ENCODE results near the gene SSH3.

The SSH3 gene

GRCh38 chr11:67274768-67275605 lies 28.3 kb upstream of the SSH3 start:
- Histone ChIP-seq H3K9me3 (ENCODE audit: insufficient read depth, low read length) (no peaks in the 10 kb centered on the region), H3K9ac (ENCODE audit: insufficient read length, low read depth) (peak overlapping the region; percentile 57), H3K4me3 (ENCODE audit: insufficient read length, low read depth) (no peak overlapping the region), H3K27me3 (ENCODE audit: insufficient read depth, insufficient read length) (no peaks in the 10 kb centered on the region), H3K4me1 (ENCODE audit: insufficient read depth, insufficient read length) (peaks cover 40% of the 10 kb centered on the region), H3K36me3 (ENCODE audit: insufficient read depth, insufficient read length, low read length) (peaks cover 73% of the 10 kb centered on the region)
- no peak for TF ChIP-seq YY1 (IDR thresholded peaks at IDR 0.05; ENCODE audit: insufficient read depth, insufficient read length)
- no peak for TF ChIP-seq ZNF274 (IDR thresholded peaks at IDR 0.05; ENCODE audit: low read depth, low read length)
- TF ChIP-seq SUZ12 (IDR thresholded peaks at IDR 0.05; ENCODE audit: extremely low read depth, insufficient read depth, insufficient read length): no peak
- DNase-seq (ENCODE audit: low read depth, low spot score): no peak

- H3K4me3 ChIP-seq (ENCODE audit: insufficient read length, low read depth): no peak overlapping the region
- no peaks in the 10 kb centered on the region for H3K9me3 ChIP-seq (ENCODE audit: insufficient read depth, low read length)
- H3K27me3 ChIP-seq (ENCODE audit: insufficient read depth, insufficient read length): no peaks in the 10 kb centered on the region
- H3K36me3 ChIP-seq (ENCODE audit: insufficient read depth, insufficient read length, low read length): peaks cover 81% of the 10 kb centered on the region
- no peak for TF ChIP-seq SUZ12 (IDR thresholded peaks at IDR 0.05; ENCODE audit: extremely low read depth, insufficient read depth, insufficient read length)
- TF ChIP-seq ZNF274 (IDR thresholded peaks at IDR 0.05; ENCODE audit: low read depth, low read length): no peak
- TF ChIP-seq YY1 (IDR thresholded peaks at IDR 0.05; ENCODE audit: insufficient read depth, insufficient read length): no peak
- peak overlapping the region; percentile 23 for H3K9ac ChIP-seq (ENCODE audit: insufficient read length, low read depth)
- no peak for DNase-seq (ENCODE audit: low read depth, low spot score)
- H3K4me1 ChIP-seq (ENCODE audit: insufficient read depth, insufficient read length): peaks cover 37% of the 10 kb centered on the region
Observed at GRCh38 chr11:67275606-67276409, 27.5 kb upstream of the SSH3 start.

- peaks cover 84% of the 10 kb centered on the region for H3K36me3 ChIP-seq (ENCODE audit: insufficient read depth, insufficient read length, low read length)
- H3K4me1 ChIP-seq (ENCODE audit: insufficient read depth, insufficient read length): peaks cover 28% of the 10 kb centered on the region
- H3K27me3 ChIP-seq (ENCODE audit: insufficient read depth, insufficient read length): no peaks in the 10 kb centered on the region
- no peak overlapping the region for H3K4me3 ChIP-seq (ENCODE audit: insufficient read length, low read depth)
- DNase-seq (ENCODE audit: low read depth, low spot score): no peak
- TF ChIP-seq YY1 (IDR thresholded peaks at IDR 0.05; ENCODE audit: insufficient read depth, insufficient read length) (no peak), ZNF274 (IDR thresholded peaks at IDR 0.05; ENCODE audit: low read depth, low read length) (no peak), SUZ12 (IDR thresholded peaks at IDR 0.05; ENCODE audit: extremely low read depth, insufficient read depth, insufficient read length) (no peak)
- no peaks in the 10 kb centered on the region for H3K9me3 ChIP-seq (ENCODE audit: insufficient read depth, low read length)
- peak overlapping the region; percentile 6 for H3K9ac ChIP-seq (ENCODE audit: insufficient read length, low read depth)
Observed at GRCh38 chr11:67276781-67277230, 26.5 kb upstream of the SSH3 start.

GRCh38 chr11:67277231-67277961 lies 25.9 kb upstream of the SSH3 start:
- H3K4me3 ChIP-seq (ENCODE audit: insufficient read length, low read depth): no peak overlapping the region
- no peak for DNase-seq (ENCODE audit: low read depth, low spot score)
- H3K9ac ChIP-seq (ENCODE audit: insufficient read length, low read depth): peak overlapping the region; percentile 33

GRCh38 chr11:67278135-67278938 lies 25.0 kb upstream of the SSH3 start:
- H3K27me3 ChIP-seq (ENCODE audit: insufficient read depth, insufficient read length): no peaks in the 10 kb centered on the region
- H3K4me3 ChIP-seq (ENCODE audit: insufficient read length, low read depth): no peak overlapping the region
- peaks cover 27% of the 10 kb centered on the region for H3K4me1 ChIP-seq (ENCODE audit: insufficient read depth, insufficient read length)
- H3K9me3 ChIP-seq (ENCODE audit: insufficient read depth, low read length): no peaks in the 10 kb centered on the region
- DNase-seq (ENCODE audit: low read depth, low spot score): no peak
- H3K36me3 ChIP-seq (ENCODE audit: insufficient read depth, insufficient read length, low read length): peaks cover 85% of the 10 kb centered on the region
- H3K9ac ChIP-seq (ENCODE audit: insufficient read length, low read depth): peak overlapping the region; percentile 33
- TF ChIP-seq YY1 (IDR thresholded peaks at IDR 0.05; ENCODE audit: insufficient read depth, insufficient read length) (no peak), SUZ12 (IDR thresholded peaks at IDR 0.05; ENCODE audit: extremely low read depth, insufficient read depth, insufficient read length) (no peak), ZNF274 (IDR thresholded peaks at IDR 0.05; ENCODE audit: low read depth, low read length) (no peak)

More at GRCh38 chr11:67277231-67277961, 25.9 kb upstream of the SSH3 start:
- peaks cover 84% of the 10 kb centered on the region for H3K36me3 ChIP-seq (ENCODE audit: insufficient read depth, insufficient read length, low read length)
- no peaks in the 10 kb centered on the region for H3K27me3 ChIP-seq (ENCODE audit: insufficient read depth, insufficient read length)
- TF ChIP-seq SUZ12 (IDR thresholded peaks at IDR 0.05; ENCODE audit: extremely low read depth, insufficient read depth, insufficient read length): no peak
- no peak for TF ChIP-seq YY1 (IDR thresholded peaks at IDR 0.05; ENCODE audit: insufficient read depth, insufficient read length)
- no peak for TF ChIP-seq ZNF274 (IDR thresholded peaks at IDR 0.05; ENCODE audit: low read depth, low read length)
- H3K9me3 ChIP-seq (ENCODE audit: insufficient read depth, low read length): no peaks in the 10 kb centered on the region
- peaks cover 27% of the 10 kb centered on the region for H3K4me1 ChIP-seq (ENCODE audit: insufficient read depth, insufficient read length)

- no peak for DNase-seq (ENCODE audit: low read depth, low spot score)
- no peaks in the 10 kb centered on the region for H3K27me3 ChIP-seq (ENCODE audit: insufficient read depth, insufficient read length)
- H3K4me1 ChIP-seq (ENCODE audit: insufficient read depth, insufficient read length): peaks cover 25% of the 10 kb centered on the region
- no peaks in the 10 kb centered on the region for H3K9me3 ChIP-seq (ENCODE audit: insufficient read depth, low read length)
- peaks cover 92% of the 10 kb centered on the region for H3K36me3 ChIP-seq (ENCODE audit: insufficient read depth, insufficient read length, low read length)
- TF ChIP-seq YY1 (IDR thresholded peaks at IDR 0.05; ENCODE audit: insufficient read depth, insufficient read length) (no peak), ZNF274 (IDR thresholded peaks at IDR 0.05; ENCODE audit: low read depth, low read length) (no peak), SUZ12 (IDR thresholded peaks at IDR 0.05; ENCODE audit: extremely low read depth, insufficient read depth, insufficient read length) (no peak)
- no peak overlapping the region for H3K4me3 ChIP-seq (ENCODE audit: insufficient read length, low read depth)
- H3K9ac ChIP-seq (ENCODE audit: insufficient read length, low read depth): no peak overlapping the region
Observed at GRCh38 chr11:67278939-67279588, 24.3 kb upstream of the SSH3 start.

All from NT2/D1 (cell line).